Fibroblast of skin of left biceps (primary cell): ENCODE measurements around the gene RAD54L.
A peak's percentile ranks its signal among the peaks of the same experiment; 100 is the strongest.
"Not testable (repeated sequence)": the region's sequence is repeated elsewhere in the genome, so short reads cannot be mapped to it uniquely, and the experiment has no call there.

Experiments used
- DNase-seq, 2 experiments: peaks; one replicate each; pipeline ENCODE4 v3.0.0-alpha.2; 2013; ENCODE audit warnings: low read depth in 2 of 2

The RAD54L gene

DNA sequence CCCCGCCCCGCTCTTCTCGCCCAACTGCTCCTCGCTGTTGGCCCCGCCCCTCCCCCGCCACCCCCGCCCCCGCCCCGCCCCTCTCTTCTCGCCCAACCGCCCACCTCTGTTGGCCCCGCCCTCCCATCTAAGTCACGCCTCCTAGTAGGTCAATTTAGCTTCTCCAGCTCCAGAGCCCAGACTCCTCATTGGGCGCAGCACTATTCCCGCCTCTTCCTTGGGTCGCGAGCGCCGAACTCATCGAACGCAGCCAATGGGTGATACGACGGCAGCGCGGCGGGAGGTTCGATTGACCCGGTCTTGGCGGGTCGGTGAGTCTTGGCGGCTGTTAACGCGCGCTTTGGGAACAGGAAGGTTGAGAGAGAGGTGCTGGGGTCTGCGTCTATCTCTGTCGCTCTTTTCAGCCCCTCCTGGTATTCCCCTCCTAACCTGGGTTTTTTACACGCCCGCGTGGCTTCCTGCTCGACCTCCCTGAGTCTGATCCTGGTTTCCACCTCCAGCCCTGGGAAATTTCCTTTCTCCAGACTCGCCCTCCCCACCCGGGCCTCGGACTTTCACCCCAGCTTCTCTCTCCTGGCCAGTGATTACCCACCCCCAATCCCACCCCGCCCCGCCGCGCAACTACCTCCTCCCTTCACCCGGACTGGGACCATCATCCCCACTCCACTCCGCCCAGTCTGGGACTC, at the start of gene RAD54L:
TSS of gene RAD54L (plus strand) at position 328 of the 686 bp plus-strand sequence. CDS start 643 bp downstream, outside the sequence.
- DNase-seq: peak; percentile 98

DNA sequence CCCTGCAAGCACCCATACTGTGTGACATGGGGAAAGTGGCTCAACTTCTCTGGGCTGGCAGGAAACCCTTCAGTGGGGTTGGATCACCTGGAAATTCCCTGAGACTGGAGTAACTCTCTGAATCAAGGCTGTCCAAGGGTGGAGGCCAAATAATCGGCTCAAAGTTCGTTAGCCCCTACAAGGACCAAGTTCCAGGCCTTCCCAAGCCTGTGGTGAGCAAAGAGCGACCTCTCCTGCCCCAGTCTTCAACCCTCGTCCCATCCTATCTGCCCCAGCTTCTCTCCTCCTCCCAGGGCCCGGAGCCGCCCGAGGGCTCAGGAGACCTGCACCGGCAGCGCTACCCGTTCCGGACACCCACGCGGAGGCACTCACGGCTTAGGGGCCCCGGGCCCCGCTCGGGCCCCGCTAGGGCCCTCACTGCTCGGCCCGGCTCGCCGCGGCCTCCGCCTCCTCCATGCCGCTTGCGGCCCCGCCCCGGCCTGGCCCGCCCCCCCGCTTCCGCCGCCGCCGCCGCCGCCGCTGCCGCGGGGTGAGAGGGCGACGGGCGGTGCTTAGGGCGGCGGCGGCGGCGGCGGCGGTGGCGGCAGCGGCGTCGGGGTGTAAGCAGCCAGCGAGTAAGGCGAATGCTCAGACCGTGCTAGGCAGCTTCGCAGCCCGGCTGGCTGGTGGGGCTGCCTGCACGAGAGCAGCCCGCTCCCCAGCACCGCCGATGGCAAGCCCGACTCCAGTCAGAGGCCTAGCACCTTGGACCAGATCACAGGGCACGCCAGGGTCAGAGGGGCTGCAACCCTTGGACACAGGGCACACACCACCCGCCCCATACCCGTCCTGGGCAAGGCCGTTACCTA, 49.4 kb upstream of the RAD54L start, which contains the start of gene POMGNT1:
TSS of gene POMGNT1 (minus strand) at position 471 of the 848 bp plus-strand sequence. CDS start 613 bp downstream, outside the sequence.
- DNase-seq: peak in 1 of 2 experiments; percentile 36

DNA sequence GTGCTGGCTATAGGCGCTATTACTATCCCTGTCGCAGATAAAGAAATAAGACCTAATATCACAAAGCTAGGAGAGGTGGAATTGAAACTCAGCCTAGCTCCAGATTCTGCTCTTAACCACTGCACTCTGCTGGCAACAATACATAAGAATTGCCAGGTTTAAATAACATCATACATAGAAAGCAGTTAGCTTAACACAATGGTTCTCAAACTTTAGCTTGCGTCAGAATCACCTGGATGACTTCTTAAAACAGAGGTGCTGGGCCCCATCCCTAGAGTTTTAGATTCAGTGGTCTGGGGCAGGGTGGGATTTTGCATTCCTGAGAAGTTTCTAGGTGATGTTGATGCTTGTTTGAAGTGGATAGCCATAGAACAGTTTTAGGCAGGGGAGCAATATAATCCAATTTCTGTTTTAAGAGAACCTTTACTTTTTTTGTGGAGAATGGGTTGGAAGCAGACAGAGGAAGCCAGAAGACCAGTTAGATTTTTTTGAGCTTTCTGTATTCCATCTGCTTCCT, 48.3 kb upstream of the RAD54L start:
- DNase-seq: no peak

DNA sequence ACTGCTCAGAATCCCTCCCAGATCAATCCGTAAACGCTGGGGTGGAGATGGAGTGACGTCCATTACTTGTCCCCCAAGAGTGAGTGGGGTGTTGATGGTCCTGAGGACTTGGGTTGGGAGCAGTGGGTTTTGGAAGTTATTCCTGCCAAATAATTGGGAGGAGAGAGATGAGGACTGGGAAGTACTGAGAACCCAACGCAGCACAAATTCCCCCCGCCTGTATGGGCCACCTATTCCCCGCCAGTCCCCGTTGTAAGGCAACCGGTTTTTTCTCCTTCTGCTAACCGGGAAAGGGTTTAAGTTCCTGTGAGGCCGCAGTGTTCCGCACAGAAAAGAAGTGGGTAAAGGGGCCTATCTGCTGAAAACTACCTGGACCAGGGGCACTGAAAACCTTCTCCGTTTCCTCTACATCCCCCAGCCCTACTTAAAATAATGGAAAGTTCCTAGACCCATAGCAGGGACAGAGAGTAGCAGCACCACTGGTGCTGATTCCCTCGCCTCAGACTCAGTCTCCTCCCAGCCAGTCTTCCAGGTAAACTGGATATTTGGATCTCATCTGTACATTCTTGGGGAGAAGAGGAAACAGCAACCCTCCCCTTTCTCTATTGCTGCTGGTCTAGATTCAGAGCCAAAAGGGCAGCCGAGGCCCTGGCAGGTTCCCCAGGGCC, 43.7 kb upstream of the RAD54L start:
- no peak for DNase-seq

DNA sequence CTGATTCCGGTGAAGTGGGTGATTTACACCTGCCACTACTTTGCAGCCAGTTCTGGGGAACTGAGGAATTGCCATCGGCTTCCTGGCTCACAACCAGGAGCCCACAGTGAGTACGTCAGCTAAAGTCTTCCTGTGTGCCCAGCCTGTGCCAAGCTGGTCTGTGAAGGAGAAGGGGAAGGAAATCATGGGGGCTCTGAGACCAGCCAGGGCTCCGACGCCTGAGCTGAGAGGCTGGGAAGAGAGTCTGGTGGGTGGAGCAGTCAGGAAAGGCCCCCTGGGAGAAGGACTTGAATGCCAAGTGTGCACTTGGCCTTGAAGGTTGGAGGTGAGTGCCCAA, 43.2 kb upstream of the RAD54L start:
- DNase-seq: no peak

DNA sequence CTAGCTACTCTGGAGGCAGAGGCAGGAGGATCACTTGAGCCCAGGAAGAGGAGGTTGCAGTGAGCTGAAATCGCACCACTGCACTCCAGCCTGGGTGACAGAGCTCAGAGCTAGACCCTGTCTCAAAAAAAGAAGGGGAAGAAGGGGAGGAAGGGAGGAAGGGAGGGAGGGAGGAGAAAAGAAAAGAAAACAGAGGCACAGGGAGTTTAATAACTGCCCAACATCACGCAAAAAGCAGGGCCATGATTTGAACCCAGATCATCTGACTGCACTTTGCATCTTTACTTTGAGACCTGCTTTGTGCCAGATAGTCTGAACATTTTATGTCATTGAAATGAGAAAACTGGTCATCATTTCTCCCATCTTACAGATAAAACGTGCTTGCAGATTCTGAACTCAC, 42.4 kb upstream of the RAD54L start:
- DNase-seq: no peak

DNA sequence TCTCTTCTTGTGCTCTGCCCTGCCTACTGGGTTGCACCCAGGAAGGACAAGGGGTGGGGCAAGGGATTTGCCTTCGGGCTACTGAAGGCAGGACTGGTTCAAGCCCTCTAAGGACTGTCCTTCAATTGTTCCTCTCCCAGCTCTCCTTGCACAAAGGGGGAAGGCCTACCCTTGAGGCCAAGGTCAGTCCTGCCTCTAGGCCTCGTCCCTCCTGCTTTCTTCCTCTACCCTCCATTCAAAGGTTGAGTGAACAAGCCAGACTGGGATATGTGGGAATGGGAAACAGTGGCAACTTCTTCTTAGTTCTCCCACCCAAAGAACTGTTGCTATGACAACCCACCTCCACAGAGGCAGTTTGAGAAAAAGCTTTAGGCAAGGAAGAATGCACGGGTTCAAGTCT, 41.8 kb upstream of the RAD54L start:
- DNase-seq: no peak

DNA sequence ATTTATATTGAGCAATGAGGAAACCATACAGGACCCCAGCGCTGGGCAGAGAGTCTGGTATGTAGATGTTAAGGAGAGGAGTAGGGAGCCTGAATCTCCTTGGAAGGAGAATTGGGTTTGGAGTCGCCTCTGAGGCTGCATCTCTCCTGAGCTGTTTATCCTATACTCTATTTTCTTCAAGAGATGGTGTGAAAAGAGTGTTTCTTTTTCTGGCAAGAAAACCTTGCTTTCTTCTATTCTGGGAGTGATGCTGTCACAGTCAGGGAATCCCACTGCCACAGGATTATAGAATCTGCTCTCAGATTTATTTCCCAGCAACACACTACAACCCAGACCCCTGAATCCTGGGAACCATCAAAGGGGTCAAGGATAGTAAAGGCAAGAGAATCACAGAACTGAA, 41.2 kb upstream of the RAD54L start:
- DNase-seq: no peak

DNA sequence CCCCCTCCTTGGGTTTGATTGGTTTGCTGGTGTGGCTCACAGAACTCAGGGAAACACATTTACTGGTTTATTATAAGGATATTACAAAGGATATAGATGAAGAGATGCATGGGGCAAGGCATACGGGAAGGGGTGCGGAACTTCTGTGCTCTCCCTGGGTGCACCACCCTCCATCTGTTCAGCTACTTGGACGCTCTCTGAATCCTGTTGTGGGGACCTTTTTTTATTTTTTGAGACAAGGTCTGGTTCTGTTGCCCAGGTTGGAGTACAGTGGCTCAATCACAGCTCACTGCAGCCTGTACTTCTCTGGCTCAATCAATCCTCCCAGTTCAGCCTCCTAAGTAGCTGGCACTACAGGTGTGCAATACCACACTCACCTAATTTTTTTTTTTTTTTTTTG, 37.0 kb upstream of the RAD54L start:
- DNase-seq: no peak

DNA sequence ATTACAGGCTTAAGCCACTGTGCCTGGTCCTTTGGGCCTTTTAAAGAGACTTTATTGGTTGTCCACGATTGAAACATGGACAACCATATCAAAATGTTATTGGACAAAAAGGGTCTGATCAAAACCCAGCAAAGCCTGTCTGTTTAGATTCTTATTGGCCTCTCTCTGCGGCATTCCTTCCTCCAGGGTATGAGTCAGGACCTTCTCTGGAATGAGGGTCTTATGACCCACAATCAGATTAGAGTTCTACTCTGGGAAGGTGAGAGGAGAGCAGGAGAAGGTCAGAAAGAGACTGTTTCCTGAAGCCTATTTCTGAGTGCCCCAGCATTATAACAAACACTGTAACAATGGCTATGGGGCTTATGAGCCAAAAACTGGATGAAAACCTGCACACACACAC, 36.5 kb upstream of the RAD54L start:
- DNase-seq: no peak

DNA sequence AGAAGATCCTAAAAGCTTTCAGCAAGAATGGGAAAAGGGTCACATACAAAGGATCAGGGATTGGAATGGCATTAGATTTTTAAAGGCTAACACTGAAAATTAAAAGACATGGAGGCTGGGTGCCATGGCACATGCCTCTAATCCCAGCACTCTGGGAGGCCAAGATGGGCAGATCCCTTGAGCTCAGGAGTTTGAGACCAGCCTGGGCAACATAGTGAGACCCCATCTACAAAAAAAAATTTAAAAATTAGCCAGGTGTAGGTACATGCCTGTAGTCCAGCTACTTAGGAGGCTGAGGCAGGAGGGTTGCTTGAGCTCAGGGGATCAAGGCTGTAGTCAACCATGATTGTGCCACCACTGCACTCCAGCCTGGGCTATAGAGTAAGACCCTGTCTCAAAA, 32.1 kb upstream of the RAD54L start:
- DNase-seq: no peak

DNA sequence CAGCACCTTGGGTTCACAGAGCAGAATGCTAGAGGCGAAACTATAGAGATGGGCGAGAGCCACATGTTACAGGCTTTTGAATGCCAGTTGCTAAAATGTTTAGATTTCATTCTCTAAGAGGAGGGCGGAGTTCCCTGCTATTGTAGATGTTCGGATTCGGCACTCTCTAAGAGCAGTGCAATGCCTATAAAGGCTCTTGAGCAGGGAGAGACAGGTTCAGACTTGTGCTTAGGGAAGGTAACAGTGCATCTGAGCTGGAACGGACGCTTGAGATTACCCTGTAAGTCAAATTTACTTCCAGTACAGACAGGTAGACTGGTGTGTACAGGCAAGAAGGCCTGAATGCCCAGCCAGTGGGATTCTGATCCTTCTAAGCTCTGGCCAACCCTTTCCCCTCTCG, 29.1 kb upstream of the RAD54L start:
- no peak for DNase-seq

DNA sequence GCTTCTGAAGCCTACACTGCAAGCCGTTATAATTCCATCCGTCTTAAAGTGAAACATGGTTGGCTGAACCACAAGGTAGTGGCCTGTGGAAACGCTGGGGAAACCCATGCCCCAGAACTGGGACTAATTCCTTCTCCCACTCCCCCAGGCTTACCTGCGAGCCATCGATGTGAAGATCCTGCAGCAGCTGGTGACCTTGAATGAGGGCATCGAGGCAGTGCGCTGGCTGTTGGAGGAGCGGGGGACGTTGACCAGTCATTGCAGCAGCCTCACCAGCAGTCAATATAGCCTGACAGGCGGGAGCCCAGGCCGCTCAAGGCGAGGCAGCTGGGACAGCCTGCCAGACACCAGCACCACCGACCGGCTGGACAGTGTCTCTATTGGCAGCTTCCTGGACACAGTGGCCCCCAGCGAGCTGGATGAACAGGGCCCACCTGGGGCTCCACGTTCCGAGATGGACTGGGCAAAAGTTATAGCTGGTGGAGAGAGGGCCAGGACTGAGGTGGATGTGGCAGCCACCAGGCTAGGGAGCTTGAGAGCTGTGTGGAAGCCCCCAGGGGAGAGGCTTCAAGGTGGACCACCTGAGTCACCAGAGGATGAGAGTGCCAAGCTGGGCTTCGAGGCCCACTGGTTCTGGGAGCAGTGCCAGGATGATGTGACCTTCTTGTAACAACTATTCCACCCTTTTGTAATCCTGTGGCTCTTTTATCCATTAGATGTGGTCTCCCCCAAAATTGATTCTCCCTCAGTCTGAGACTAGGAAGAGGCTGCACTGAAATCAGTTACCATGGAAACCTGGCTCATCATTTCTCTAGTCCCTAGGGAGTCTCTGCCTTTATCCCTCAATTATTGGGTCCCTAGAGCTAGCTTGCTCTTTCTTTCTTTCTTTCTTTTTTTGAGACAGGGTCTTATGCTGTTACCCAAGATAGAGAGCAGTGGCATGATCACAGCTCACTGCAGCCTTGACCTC, 27.7 kb upstream of the RAD54L start:
- DNase-seq: no peak

DNA sequence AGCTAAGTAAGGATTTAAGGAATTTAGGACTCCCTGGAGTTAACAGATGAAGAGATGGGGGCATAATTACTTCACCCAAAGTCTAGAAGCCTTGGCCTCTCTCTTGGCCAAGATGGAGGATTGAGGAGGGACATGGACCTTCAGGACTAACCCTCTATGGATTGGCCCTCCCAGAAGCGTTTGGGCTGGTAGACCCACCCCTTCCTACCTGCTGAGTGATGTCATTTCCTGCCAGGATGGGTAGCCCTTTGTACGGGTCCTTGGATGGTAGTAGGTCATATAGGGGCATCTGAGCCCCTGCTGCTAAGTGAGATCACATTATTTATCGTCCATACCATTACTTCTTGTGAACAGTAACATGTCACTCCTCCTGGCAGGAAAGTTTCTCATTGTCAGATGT, 26.8 kb upstream of the RAD54L start:
- no peak for DNase-seq

DNA sequence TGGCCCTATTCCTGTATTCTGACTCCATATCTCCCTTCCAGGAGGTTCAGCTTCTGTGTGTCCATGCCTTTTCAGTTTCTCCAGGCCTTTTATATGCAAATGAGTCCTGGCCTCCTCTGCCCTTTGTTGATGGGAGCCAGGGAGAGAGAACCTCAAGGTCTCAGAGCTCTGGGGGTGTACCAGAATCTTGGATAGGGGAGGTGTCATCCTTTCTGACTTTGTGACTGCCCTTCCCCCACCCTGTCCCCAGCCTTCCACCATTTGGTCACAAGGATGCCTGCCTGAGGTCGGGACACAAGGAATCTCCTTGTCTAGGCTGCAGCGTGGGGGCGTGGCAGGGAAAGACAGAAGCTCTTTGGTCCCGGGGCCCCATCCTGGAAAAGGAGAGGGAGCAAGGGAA, 25.8 kb upstream of the RAD54L start:
- no peak for DNase-seq

DNA sequence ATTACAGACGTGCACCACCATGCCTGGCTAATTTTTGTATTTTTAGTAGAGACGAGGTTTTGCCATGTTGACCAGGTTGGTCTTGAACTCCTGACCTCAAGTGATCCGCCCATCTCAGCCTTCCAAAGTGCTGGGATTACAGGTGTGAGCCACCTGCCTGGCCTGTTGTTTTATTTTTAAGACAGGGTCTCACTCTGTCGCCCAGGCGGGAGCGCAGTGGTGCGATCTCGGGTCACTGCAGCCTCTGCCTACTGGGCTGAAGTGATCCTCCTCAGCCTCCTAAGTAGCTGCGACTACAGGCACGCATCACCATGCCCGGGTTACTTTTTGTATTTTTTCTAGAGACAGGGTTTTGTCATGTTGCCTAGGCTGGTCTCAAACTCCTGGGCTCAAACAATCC, 24.5 kb upstream of the RAD54L start:
- not testable (repeated sequence) for DNase-seq

DNA sequence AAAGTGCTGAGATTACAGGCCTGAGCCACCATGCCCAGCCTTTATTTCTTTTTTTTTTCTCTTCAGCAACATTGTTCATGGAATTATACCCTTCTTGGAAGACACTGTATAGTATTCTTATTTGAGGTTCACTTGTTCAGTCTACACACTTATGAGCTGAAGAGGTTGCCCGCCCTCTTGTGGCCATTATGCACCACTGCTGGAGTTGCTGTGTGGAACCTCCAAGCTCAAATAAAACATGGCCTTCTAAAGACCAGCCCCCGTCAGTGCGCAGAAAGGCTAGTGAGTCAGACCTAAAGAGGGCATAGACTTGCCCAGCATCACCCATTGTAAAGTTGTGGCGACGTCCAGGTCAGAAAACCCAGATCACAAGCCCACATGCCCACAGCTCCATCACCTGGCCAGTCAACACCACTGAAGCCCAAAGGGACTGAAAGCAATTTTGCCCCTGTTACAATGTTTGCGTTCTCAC, 24.1 kb upstream of the RAD54L start:
- DNase-seq: peak; percentile 45 to 56

DNA sequence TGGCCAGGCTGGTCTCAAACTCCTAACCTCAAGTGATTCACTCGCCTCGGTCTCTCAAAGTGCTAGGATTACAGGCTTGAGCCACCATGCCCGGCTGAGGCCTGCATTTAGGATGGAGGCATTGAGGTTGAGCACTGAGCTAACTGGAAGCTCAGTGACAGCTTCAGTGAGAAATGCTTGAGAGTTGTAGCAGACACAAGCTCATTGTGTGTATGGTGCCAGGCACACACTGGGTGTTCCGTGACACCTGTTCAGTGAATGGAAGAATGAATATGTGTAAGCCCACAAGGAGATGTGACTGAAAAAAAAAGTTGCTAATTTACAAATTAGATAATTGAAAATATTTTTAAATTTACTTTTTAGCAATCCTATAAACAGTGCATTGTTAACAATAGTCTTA, 22.6 kb upstream of the RAD54L start:
- no peak for DNase-seq

DNA sequence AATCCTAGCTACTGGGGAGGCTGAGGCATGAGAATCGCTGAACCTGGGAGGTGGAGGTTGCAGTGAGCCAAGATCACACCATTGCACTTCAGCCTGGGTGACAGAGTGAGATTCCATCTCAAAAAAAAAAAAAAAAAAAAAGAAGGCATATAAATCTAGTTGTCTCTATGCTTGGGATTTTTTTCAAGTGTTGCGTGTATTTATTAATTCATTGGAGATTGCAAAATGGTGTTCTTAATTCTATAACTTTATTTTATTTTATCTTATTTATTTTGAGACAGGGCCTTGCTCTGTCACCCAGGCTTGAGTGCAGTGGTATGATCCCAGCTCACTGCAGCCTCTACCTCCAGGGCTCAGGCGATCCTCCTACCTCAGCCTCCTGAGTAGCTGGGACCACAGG, 16.3 kb upstream of the RAD54L start:
- DNase-seq: not testable (repeated sequence)

DNA sequence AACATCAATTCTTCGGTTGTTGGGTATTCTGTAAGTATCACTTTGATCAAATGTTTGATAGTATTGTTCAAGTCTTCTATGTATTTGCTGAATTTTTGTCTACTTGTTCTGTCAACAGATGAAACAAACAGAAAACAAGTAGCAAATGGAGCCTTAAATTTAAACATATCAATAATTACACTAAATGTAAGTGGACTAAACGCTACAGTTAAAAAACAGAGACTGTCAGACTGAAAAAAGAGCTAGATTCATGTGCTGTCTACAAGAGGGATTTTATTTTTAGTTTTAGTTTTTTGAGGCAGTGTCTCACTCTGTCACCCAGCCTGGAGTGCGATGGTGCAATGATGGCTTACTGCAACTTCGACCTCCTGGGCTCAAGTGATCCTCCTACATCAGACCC, 10.7 kb upstream of the RAD54L start:
- no peak for DNase-seq

DNA sequence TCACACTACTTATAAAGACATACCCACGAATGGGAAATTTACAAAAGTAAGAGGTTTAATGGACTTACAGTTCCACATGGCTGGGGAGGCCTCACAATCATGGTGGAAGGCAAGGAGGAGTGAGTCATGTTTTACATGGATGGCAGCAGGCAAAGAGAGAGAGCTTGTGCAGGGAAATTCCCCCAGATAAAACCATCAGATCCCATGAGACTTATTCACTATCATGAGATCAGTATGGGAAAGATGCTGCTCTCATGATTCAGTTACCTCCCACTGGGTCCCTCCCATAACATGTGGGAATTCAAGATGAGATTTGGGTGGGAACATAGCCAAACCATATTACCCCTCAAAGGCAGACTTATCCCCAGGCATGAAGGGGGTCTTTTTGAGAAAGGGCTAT, 8.7 kb upstream of the RAD54L start:
- DNase-seq: peak in 1 of 2 experiments; percentile 19
